SK-N-SH treated with all-trans-retinoic acid at 6 μM for 48 hours (cell line): ENCODE data around the gene PIK3R1.

Source experiments
- ATAC-seq: fragments of 200-7000 bp; cut with Tn5 transposase; 3 replicates; pipeline ENCODE4 v1.9.1; 2020; ENCODE audit warnings: mild to moderate bottlenecking, moderate library complexity
- ARNTL ChIP-seq: fragments of 450-650 bp; formaldehyde crosslinking; IDR thresholded peaks from 2 replicates; pipeline ENCODE4 v1.5.0; 2020; ENCODE audit warnings: low read depth, mild to moderate bottlenecking, moderate library complexity, borderline replicate concordance
- BACH2 ChIP-seq: fragments of 250-450 bp; sonication (Bioruptor Pico); IDR thresholded peaks from 2 replicates; pipeline ENCODE4 v1.9.0; 2021; ENCODE audit warnings: mild to moderate bottlenecking, borderline replicate concordance
- CSDC2 ChIP-seq: fragments of 250-450 bp; sonication (Bioruptor Pico); IDR thresholded peaks from 2 replicates; pipeline ENCODE4 v1.5.0; 2020; ENCODE audit warnings: mild to moderate bottlenecking, moderate library complexity
- ESRRG ChIP-seq: fragments of 250-450 bp; sonication (Bioruptor Pico); IDR thresholded peaks from 2 replicates; pipeline ENCODE4 v1.6.1; 2021; ENCODE audit warnings: mild to moderate bottlenecking
- GLIS3 ChIP-seq: fragments of 250-450 bp; sonication (Bioruptor Pico); IDR thresholded peaks from 2 replicates; pipeline ENCODE4 v1.5.0; 2020; ENCODE audit warnings: mild to moderate bottlenecking, moderate library complexity
- ISL1 ChIP-seq: fragments of 250-450 bp; sonication (Bioruptor Pico); IDR thresholded peaks from 2 replicates; pipeline ENCODE4 v2.1.2; 2022; ENCODE audit warnings: mild to moderate bottlenecking, moderate library complexity
- OSR1 ChIP-seq: fragments of 250-450 bp; sonication (Bioruptor Pico); IDR thresholded peaks from 2 replicates; pipeline ENCODE4 v1.8.0; 2022; ENCODE audit warnings: moderate library complexity, mild to moderate bottlenecking, inconsistent platforms
- POU6F1 ChIP-seq: fragments of 250-450 bp; sonication (Bioruptor Pico); IDR thresholded peaks from 2 replicates; pipeline ENCODE4 v1.8.0; 2021; ENCODE audit warnings: low read depth, mild to moderate bottlenecking, moderate library complexity, borderline replicate concordance
- PPARA ChIP-seq: fragments of 250-450 bp; sonication (Bioruptor Pico); IDR thresholded peaks from 2 replicates; pipeline ENCODE4 v1.5.0; 2020; ENCODE audit warnings: mild to moderate bottlenecking, borderline replicate concordance
- RARB ChIP-seq: fragments of 250-450 bp; sonication (Bioruptor Pico); IDR thresholded peaks from 2 replicates; pipeline ENCODE4 v1.8.0; 2021; ENCODE audit warnings: mild to moderate bottlenecking, moderate library complexity
- SNAI2 ChIP-seq: fragments of 250-450 bp; sonication (Bioruptor Pico); IDR thresholded peaks from 2 replicates; pipeline ENCODE4 v1.5.0; 2020; ENCODE audit warnings: mild to moderate bottlenecking, moderate library complexity
- TCF4 ChIP-seq: fragments of 250-450 bp; sonication (Bioruptor Pico); IDR thresholded peaks from 2 replicates; pipeline ENCODE4 v1.8.0; 2021; ENCODE audit warnings: mild to moderate bottlenecking, moderate library complexity, borderline replicate concordance
- TOX ChIP-seq: fragments of 250-450 bp; sonication (Bioruptor Pico); IDR thresholded peaks from 2 replicates; pipeline ENCODE4 v1.8.0; 2021; ENCODE audit warnings: mild to moderate bottlenecking, moderate library complexity, borderline replicate concordance
- ZC3H10 ChIP-seq: fragments of 250-450 bp; sonication (Bioruptor Pico); IDR thresholded peaks from 2 replicates; pipeline ENCODE4 v1.5.1; 2021; ENCODE audit warnings: mild to moderate bottlenecking, moderate library complexity
- ZFP3 ChIP-seq: fragments of 250-450 bp; sonication (Bioruptor Pico); IDR thresholded peaks from 2 replicates; pipeline ENCODE4 v1.5.0; 2020; ENCODE audit warnings: mild to moderate bottlenecking, moderate library complexity
- ZFP30 ChIP-seq: fragments of 450-650 bp; formaldehyde crosslinking; IDR thresholded peaks from 2 replicates; pipeline ENCODE4 v1.5.0; 2022; ENCODE audit warnings: mild to moderate bottlenecking, moderate library complexity
- ZNF565 ChIP-seq: fragments of 450-650 bp; formaldehyde crosslinking; conservative IDR thresholded peaks from 2 replicates; pipeline ENCODE4 v1.5.0; 2020; ENCODE audit warnings: low read depth, mild to moderate bottlenecking, moderate library complexity
- ZNF70 ChIP-seq: fragments of 450-650 bp; formaldehyde crosslinking; IDR thresholded peaks from 2 replicates; pipeline ENCODE4 v1.5.0; 2020; ENCODE audit warnings: mild to moderate bottlenecking, moderate library complexity
- ZNF8 ChIP-seq: fragments of 450-650 bp; formaldehyde crosslinking; IDR thresholded peaks from 2 replicates; pipeline ENCODE4 v1.5.0; 2020; ENCODE audit warnings: mild to moderate bottlenecking, moderate library complexity
- TF ChIP-seq, protein P1 (sequence below): fragments of 250-450 bp; sonication (Bioruptor Pico); IDR thresholded peaks from 2 replicates; pipeline ENCODE4 v1.8.0; 2020; ENCODE audit warnings: mild to moderate bottlenecking, moderate library complexity, borderline replicate concordance
- TF ChIP-seq, protein P2 (sequence below): fragments of 250-450 bp; sonication (Bioruptor Pico); IDR thresholded peaks from 2 replicates; pipeline ENCODE4 v1.5.0; 2020; ENCODE audit warnings: mild to moderate bottlenecking, moderate library complexity

PIK3R1 gene

DNA sequence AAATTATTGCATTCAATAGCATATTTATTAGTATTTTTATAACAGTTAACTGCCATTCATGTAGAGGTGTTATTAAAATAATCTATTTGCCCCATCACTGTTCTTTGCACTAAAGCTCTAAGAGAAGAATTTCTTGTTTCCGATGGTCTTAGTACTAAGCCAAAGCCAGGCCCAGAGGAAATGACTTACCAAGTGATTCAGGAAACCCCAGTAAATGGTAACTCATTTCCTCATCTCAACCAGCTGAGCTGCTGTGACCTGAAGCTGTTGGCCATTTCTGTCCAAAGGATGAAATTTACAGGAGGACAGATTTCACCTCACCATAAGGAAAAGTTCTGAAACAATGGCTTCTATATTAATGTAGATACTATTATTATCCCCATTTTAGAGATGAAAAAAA is 117.0 kb downstream of the PIK3R1 start:
- no peak for TF ChIP-seq OSR1
- no peak for TF ChIP-seq ZFP3 (CRISPR knock-in tag)
- TF ChIP-seq, protein P1, sequence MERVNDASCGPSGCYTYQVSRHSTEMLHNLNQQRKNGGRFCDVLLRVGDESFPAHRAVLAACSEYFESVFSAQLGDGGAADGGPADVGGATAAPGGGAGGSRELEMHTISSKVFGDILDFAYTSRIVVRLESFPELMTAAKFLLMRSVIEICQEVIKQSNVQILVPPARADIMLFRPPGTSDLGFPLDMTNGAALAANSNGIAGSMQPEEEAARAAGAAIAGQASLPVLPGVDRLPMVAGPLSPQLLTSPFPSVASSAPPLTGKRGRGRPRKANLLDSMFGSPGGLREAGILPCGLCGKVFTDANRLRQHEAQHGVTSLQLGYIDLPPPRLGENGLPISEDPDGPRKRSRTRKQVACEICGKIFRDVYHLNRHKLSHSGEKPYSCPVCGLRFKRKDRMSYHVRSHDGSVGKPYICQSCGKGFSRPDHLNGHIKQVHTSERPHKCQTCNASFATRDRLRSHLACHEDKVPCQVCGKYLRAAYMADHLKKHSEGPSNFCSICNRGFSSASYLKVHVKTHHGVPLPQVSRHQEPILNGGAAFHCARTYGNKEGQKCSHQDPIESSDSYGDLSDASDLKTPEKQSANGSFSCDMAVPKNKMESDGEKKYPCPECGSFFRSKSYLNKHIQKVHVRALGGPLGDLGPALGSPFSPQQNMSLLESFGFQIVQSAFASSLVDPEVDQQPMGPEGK (CRISPR knock-in tag) = no peak
- TF ChIP-seq SNAI2 (CRISPR knock-in tag) = no peak
- TF ChIP-seq POU6F1 (CRISPR knock-in tag) = no peak
- TF ChIP-seq PPARA (CRISPR knock-in tag) = no peak
- no peak for TF ChIP-seq GLIS3 (CRISPR knock-in tag)
- TF ChIP-seq ZNF565 (CRISPR knock-in tag) = no peak
- TF ChIP-seq RARB (CRISPR knock-in tag) = no peak
- TF ChIP-seq ISL1 = no peak
- no peak for TF ChIP-seq ZFP30
- TF ChIP-seq TOX = no peak
- TF ChIP-seq ARNTL (CRISPR knock-in tag) = no peak
- no peak for TF ChIP-seq ESRRG (CRISPR knock-in tag)
- TF ChIP-seq BACH2 (CRISPR knock-in tag) = no peak
- no peak for TF ChIP-seq TCF4 (CRISPR knock-in tag)
- TF ChIP-seq, protein P2, sequence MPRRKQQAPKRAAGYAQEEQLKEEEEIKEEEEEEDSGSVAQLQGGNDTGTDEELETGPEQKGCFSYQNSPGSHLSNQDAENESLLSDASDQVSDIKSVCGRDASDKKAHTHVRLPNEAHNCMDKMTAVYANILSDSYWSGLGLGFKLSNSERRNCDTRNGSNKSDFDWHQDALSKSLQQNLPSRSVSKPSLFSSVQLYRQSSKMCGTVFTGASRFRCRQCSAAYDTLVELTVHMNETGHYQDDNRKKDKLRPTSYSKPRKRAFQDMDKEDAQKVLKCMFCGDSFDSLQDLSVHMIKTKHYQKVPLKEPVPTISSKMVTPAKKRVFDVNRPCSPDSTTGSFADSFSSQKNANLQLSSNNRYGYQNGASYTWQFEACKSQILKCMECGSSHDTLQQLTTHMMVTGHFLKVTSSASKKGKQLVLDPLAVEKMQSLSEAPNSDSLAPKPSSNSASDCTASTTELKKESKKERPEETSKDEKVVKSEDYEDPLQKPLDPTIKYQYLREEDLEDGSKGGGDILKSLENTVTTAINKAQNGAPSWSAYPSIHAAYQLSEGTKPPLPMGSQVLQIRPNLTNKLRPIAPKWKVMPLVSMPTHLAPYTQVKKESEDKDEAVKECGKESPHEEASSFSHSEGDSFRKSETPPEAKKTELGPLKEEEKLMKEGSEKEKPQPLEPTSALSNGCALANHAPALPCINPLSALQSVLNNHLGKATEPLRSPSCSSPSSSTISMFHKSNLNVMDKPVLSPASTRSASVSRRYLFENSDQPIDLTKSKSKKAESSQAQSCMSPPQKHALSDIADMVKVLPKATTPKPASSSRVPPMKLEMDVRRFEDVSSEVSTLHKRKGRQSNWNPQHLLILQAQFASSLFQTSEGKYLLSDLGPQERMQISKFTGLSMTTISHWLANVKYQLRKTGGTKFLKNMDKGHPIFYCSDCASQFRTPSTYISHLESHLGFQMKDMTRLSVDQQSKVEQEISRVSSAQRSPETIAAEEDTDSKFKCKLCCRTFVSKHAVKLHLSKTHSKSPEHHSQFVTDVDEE (CRISPR knock-in tag) = no peak
- TF ChIP-seq ZNF70 (CRISPR knock-in tag) = no peak
- TF ChIP-seq, all 23 proteins: peak for 0
- ATAC-seq = no peak

DNA sequence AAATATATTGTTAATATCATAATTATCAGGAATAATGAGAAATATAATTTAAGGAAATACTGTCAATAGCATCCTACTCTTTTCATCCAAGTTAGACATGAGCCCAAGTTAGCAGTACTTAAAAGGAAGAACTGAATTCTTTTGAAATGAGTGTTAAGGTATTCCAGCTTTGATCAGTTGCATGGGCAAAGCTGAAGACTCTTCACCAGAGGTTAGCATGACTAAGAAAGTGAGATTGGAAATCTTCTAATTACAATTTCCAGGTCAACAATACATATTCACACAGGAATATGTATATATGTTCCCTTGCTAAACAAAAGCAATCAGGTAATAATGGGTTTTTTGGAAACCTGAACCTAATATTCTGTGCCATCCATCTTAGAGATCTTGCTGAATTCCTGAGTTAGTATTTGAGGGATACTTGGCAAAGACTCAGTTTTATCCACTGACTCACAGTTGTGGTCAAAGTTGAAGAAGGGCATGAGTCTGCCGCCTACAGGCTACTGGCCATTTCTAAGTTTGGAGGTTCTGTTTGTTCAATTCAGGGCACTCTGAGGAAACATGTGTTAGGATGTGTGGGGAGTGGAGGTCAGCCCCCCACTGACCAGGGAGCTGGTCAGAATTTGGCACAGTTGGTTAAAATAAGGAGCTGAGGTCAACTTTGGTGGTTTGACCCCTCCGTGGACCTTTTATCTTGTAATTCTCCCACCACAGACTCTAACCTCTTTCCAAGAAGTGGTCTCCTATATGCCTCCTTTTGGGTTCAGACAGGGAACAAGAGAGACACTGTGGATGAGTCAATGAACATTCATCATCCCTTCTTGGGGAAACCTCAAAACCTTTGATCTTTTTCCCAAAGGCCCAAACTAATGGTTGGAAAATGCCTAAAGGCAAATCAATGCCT is 118.3 kb downstream of the PIK3R1 start:
- peak; percentile 74 for ATAC-seq
- 0 out of 2 replicates have a peak, but pooled peaks have one; percentile 22 for TF ChIP-seq ZC3H10 (CRISPR knock-in tag)
- no peak for TF ChIP-seq ZNF70 (CRISPR knock-in tag)

- TF ChIP-seq ZFP30 (no peak), PPARA (CRISPR knock-in tag) (no peak), POU6F1 (CRISPR knock-in tag) (no peak), OSR1 (no peak), CSDC2 (CRISPR knock-in tag) (no peak), ZNF70 (CRISPR knock-in tag) (no peak)
- ATAC-seq = no peak
Measured at GRCh38 chr5:68334553-68334886, 119.0 kb downstream of the PIK3R1 start.

DNA sequence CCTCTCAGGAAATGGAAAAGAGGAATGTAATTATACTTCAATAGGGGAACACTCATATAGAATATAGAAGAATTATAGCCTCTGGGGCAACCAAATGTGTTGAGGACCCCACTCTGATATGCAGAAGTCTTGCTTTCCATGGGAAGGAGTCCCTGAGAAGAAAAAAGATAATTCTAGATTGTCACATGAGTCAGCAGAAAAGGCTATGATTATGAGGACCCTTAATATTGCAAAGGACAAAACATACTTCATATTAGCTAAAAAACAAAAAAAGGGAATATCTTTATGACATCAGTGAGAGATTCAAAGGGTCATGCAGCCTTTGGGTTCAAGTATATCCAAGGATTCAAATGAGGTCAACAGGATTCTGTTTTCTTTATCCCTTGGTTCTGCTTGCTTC is 119.5 kb downstream of the PIK3R1 start:
- no peak for ATAC-seq
- TF ChIP-seq, protein P2 (CRISPR knock-in tag) = no peak
- no peak for TF ChIP-seq ZNF8 (CRISPR knock-in tag)
- TF ChIP-seq RARB (CRISPR knock-in tag) = no peak
- no peak for TF ChIP-seq ZFP30
- no peak for TF ChIP-seq TOX
- TF ChIP-seq ISL1 = no peak
